Common myeloid progenitor, CD34-positive (primary cell): ENCODE measurements around the gene DGCR6L.
A peak's percentile ranks its signal among the peaks of the same experiment; 100 is the strongest.
"Not testable (repeated sequence)": the region's sequence is repeated elsewhere in the genome, so short reads cannot be mapped to it uniquely, and the experiment has no call there.

Experiments used
- CTCF ChIA-PET: fragments of 350-600 bp; sonication (Branson Sonifier 250); formaldehyde crosslinking; loops from one replicate; lab custom pipeline; 2021; ENCODE audit warnings: antibody characterized with exemption; lab: Charles Lee
- POLR2A ChIA-PET: fragments of 350-600 bp; sonication (Branson Sonifier 250); formaldehyde crosslinking; loops from one replicate; lab custom pipeline; 2021; ENCODE audit warnings: antibody characterized with exemption; lab: Charles Lee
- DNase-seq, 3 donors: peaks; one replicate each; pipeline versions ENCODE4 v3.0.0 to v3.0.0-alpha.2; 2013
- H3K27ac ChIP-seq, 2 experiments: 1 replicate in 1 of 2; 2 replicates in 1 of 2; pipeline ENCODE4 v1.7.0; 2013; ENCODE audit warnings: inconsistent platforms in 2 of 2, low read length in 2 of 2, mild to moderate bottlenecking in 2 of 2, low read depth in 1 of 2, moderate library complexity in 1 of 2; ENCODE audit not compliant: severe bottlenecking in 2 of 2, insufficient read depth in 1 of 2, poor library complexity in 1 of 2
- H3K27me3 ChIP-seq, 5 experiments: replicated peaks in 2 of 5; 1 replicate in 3 of 5; 2 replicates in 2 of 5; pipeline versions ENCODE4 v1.6.1 to v1.7.0; 2013; ENCODE audit warnings: low read length in 4 of 5, mild to moderate bottlenecking in 2 of 5, moderate library complexity in 2 of 5, inconsistent platforms in 1 of 5; ENCODE audit not compliant: insufficient read depth in 5 of 5, control insufficient read depth in 4 of 5
- H3K36me3 ChIP-seq, 4 experiments: 1 replicate in 2 of 4; 2 replicates in 2 of 4; pipeline versions ENCODE4 v1.6.1 to v1.7.0; 2013; ENCODE audit warnings: low read length in 3 of 4, control low read depth in 1 of 4, mild to moderate bottlenecking in 1 of 4; ENCODE audit not compliant: control insufficient read depth in 4 of 4, insufficient read depth in 4 of 4
- H3K4me1 ChIP-seq, 4 experiments: 1 replicate in 3 of 4; 2 replicates in 1 of 4; pipeline versions ENCODE4 v1.6.1 to v1.7.1; 2013; ENCODE audit warnings: low read length in 3 of 4, mild to moderate bottlenecking in 3 of 4, control low read depth in 1 of 4, inconsistent platforms in 1 of 4, moderate library complexity in 1 of 4; ENCODE audit not compliant: control insufficient read depth in 4 of 4, insufficient read depth in 4 of 4; ENCODE audit errors: control extremely low read depth in 1 of 4
- H3K4me3 ChIP-seq, 7 experiments: 1 replicate in 4 of 7; 2 replicates in 3 of 7; pipeline versions ENCODE4 v1.5.1 to v1.7.0; 2013; ENCODE audit warnings: mild to moderate bottlenecking in 7 of 7, low read length in 6 of 7, moderate library complexity in 6 of 7, inconsistent platforms in 2 of 7, low read depth in 2 of 7, control low read depth in 1 of 7; ENCODE audit not compliant: insufficient read depth in 4 of 7, control insufficient read depth in 1 of 7; ENCODE audit errors: extremely low read depth in 1 of 7
- H3K9me3 ChIP-seq, 5 experiments: 1 replicate in 4 of 5; 2 replicates in 1 of 5; pipeline versions ENCODE4 v1.6.1 to v1.7.1; 2013; ENCODE audit warnings: low read length in 4 of 5, mild to moderate bottlenecking in 2 of 5, inconsistent platforms in 1 of 5, low read depth in 1 of 5, moderate library complexity in 1 of 5; ENCODE audit not compliant: control insufficient read depth in 4 of 5, insufficient read depth in 2 of 5; ENCODE audit errors: control extremely low read depth in 1 of 5
- WGBS: methylation state at CpG from one replicate; pipeline ENCODE4 v1.1.5; 2013; ENCODE audit not compliant: insufficient coverage; 5-methylcytosine and 5-hydroxymethylcytosine counted together

The DGCR6L gene

DNA sequence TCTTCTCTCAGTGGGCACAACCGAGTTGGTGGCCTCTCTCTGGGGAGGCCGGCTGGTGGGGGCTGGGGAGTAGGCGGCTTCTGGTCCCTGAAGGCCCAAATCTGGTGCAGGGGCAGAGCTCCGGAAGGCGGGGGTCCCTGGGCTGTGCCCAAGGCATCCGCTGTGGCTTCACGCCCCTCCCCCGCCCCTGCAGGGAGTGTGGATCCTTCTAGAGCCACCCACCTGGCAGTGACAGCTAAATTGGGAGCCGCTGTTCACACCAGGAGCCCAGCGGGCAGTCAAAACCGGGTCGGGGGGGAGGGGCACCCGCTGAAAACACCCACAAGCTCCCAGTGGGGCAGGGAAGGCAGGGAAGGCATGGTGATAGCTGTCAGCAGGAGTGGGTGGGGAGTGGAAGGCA, 47.2 kb downstream of the DGCR6L start:
- Histone ChIP-seq H3K9me3 (no peaks in the 10 kb centered on the region), H3K36me3 (no peaks in the 10 kb centered on the region), H3K4me3 (no peak overlapping the region), H3K4me1 (peaks cover 0 to 11% (median 8%) of the 10 kb centered on the region in 4 experiments), H3K27ac (no peak overlapping the region), H3K27me3 (no peaks in the 10 kb centered on the region)
- CTCF ChIA-PET: no interaction called here
- WGBS: 97% methylated on average over 13 of the region's 13 CpGs
- DNase-seq: no peak
- POLR2A ChIA-PET: no interaction called here

DNA sequence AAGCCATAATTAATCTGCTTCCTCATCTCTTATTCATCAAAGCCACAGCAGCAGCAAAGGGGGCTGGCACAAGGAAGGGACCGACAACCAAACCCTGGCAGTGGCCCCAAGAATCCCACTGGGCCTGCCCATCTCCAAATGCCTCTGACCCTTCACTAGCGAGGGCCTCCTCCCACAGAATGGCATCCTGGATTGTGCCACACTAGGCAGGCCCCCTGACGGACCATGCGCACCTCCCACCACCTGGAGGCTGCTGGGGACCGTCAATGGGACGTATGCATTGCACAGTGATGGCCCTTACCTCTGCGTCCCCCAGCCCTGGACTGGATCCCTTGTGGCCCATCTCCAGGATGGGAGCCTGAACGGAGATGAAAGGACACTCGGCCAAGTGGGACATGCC, 47.7 kb downstream of the DGCR6L start:
- Histone ChIP-seq H3K4me1 (peaks cover 0 to 15% (median 13%) of the 10 kb centered on the region in 4 experiments), H3K36me3 (no peaks in the 10 kb centered on the region), H3K27me3 (peaks cover 0 to under 1% (median 0%) of the 10 kb centered on the region in 5 experiments), H3K4me3 (no peak overlapping the region), H3K9me3 (no peaks in the 10 kb centered on the region), H3K27ac (no peak overlapping the region)
- DNase-seq: peak in 1 of 3 donors; percentile 11
- WGBS: 90% methylated on average over 7 of the region's 9 CpGs
- ChIA-PET POLR2A (no interaction called here), CTCF (interaction anchor here (1.0 to 1.2 kb wide), 2 partner anchors 13 to 119 kb away, joined by 3 to 4 read pairs; no protein-coding TSS in a partner anchor)

DNA sequence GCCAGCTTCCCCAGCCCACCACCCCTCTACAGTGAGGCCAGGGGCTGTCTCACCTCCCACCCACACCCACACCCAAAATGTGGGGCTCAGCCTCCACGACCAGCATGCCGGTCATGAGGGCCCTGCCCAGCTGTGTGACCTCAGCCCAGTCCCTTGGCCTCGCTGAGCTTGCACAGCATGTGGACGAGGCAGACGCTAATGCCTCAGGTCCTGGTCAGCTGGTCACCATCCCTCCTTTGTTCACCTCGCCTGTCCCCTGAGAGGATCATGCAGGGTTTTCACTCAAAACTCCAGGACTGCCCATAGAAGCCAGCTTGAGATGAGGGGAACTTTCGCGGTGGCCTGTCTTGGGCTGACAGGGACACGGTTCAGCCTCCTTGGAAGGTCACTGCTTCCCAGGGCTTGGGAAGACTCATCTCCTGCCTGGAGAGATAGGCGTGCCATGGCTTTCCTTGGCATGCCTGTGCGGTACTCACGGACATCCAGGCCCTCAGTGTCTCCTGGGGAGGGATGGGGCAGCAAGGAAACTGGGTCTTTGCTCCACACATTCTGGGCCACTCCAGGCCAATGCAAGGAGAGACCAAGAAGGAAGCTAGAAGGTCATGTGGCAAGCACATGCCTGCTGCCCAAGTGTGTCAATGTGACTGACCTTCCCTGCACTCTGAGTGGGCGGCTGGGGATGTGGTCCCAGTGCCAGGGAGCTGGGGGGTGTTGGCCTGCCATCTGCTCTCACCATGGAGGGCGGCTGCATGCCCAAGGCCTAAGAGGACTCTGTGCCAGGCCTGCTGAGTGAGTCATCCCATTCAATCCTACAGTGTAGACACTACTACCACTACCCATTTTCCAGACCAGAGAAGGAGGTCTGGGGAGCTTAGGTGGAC, 48.5 kb downstream of the DGCR6L start:
- Histone ChIP-seq H3K27ac (no peak overlapping the region), H3K4me1 (peaks cover 0 to 19% (median 17%) of the 10 kb centered on the region in 4 experiments), H3K9me3 (no peaks in the 10 kb centered on the region), H3K4me3 (no peak overlapping the region), H3K36me3 (no peaks in the 10 kb centered on the region), H3K27me3 (peaks cover 0 to 2% (median 0%) of the 10 kb centered on the region in 5 experiments)
- POLR2A ChIA-PET: no interaction called here
- CTCF ChIA-PET: interaction anchor here (0.8 to 2.7 kb wide), 4 partner anchors 13 to 118 kb away, joined by 3 to 11 read pairs (median 4); no protein-coding TSS in a partner anchor
- WGBS: 96% methylated on average over 12 of the region's 14 CpGs
- no peak for DNase-seq

DNA sequence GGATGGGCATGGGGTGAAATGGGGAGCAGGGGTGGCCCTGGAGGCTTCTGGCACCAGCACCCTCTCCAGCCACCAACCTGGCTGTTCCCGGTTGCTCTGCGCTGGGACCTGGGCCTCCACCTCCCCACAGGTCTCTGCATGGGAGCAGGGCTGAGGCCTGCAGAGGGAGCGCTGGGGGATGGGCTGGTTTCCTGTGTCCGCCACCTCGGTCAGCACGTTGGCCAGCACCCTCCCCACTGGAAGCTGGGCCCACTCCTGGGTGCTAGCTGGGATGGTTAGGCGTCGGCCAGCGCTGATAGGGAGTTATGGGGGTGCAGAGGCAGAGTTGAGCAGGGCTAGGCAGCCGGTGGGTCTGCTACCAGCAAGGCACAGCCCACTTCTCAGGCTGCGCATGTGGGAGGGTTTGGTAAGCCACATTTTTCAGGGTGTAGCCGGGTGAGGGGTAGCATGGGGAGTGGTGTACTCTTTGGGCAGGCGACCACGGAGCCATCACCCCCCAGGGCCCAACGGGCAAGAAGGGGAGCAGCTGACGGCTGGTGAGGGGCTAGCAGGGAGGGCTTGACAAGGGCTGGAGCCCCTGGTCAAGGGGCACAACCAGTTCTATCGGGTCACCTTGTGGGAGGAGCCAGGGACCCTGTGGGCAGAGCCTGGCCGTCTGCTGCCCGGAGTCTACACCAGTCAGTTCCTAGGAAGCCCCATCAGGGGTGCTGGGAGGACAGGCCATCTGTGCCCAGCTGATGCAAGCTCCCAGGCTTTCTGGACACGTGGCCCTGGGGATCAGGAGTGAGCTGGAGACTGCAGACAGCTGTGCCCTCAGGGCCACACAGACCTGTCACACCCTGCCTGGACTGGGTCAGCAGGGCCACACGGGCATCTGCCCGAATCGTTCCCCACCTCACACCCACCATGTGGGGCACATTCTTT, 49.4 kb downstream of the DGCR6L start:
- H3K27ac ChIP-seq, H3K27me3 ChIP-seq, POLR2A ChIA-PET, H3K9me3 ChIP-seq, DNase-seq, H3K36me3 ChIP-seq, H3K4me3 ChIP-seq: not testable (repeated sequence)
- CTCF ChIA-PET: interaction anchor here (1.5 to 2.7 kb wide), 2 partner anchors 23 to 114 kb away, joined by 3 to 11 read pairs; no protein-coding TSS in a partner anchor
- 92% methylated on average over 14 of the region's 23 CpGs for WGBS
- peaks cover 0 to 19% (median 17%) of the 10 kb centered on the region in 4 experiments for H3K4me1 ChIP-seq

DNA sequence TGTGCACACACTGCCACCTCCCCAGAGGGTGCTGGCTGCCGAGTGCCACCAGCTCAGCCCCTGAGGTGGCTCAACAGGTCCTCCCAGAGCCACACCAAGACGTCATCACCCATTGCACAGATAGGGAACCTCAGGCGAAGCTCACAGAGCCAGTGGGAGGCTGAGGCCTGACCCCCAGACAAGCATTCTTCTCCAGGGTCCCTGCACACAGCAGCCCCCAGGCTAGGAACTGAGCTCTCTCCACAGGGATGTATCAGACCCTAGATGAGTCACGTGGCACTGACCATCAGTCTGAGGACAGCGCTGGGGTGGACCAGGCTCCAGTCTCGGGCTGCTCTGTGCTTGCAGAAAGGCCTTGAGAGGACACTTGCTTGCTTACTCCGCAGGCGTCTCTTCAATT, 50.2 kb downstream of the DGCR6L start:
- H3K4me3 ChIP-seq, H3K9me3 ChIP-seq, H3K27me3 ChIP-seq, H3K27ac ChIP-seq, H3K36me3 ChIP-seq, DNase-seq, POLR2A ChIA-PET: not testable (repeated sequence)
- H3K4me1 ChIP-seq: peaks cover 0 to 19% (median 17%) of the 10 kb centered on the region in 4 experiments
- CTCF ChIA-PET: interaction anchor here (1.2 to 2.7 kb wide), 3 partner anchors 13 to 113 kb away, joined by 3 to 11 read pairs (median 4); no protein-coding TSS in a partner anchor
- WGBS: 100% methylated on average over 7 of the region's 8 CpGs

DNA sequence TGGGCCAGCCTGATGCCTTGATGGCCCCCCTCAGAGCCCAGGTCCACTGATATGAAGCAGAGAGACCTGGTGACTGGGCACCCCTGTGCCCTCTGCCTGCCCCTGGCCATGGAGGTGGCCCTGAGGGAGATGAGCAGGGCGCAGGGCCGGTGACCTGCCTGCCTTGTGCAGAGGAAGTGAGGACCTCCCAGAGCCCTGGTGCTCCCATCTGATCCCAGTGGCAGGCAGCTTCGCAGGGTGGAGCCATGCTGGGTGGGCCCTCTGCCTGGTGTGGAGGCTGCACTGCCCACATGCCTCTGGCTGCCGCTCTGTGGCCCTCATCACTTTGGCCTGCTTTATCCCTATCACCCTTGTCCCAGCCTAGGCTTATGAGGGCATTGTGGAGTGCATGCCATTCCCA, 50.7 kb downstream of the DGCR6L start:
- POLR2A ChIA-PET, H3K36me3 ChIP-seq, H3K4me3 ChIP-seq, H3K27ac ChIP-seq, H3K9me3 ChIP-seq, DNase-seq, H3K27me3 ChIP-seq: not testable (repeated sequence)
- peaks cover 0 to 19% (median 17%) of the 10 kb centered on the region in 4 experiments for H3K4me1 ChIP-seq
- WGBS: 94% methylated on average over 3 of the region's 4 CpGs
- CTCF ChIA-PET: interaction anchor here (0.7 to 2.7 kb wide), 4 partner anchors 14 to 113 kb away, joined by 3 to 11 read pairs (median 4); no protein-coding TSS in a partner anchor
